Smooth muscle cell (in vitro differentiated cells): ENCODE data around the gene SORCS2. TPM values are rescaled to one million over a fixed set of nuclear protein-coding genes. Genes with fewer than 3 reads are reported as not detected.

ENCODE experiments used
- DNase-seq: peaks from one replicate; lab custom pipeline; 2025; ENCODE audit not compliant: unreplicated experiment; lab: John Stamatoyannopoulos, UW
- H2AFZ ChIP-seq: fragments of 200-600 bp; sonication (generic); 2 replicates; pipeline ENCODE4 v1.6.0; 2016; ENCODE audit warnings: antibody characterized with exemption, low read depth, mild to moderate bottlenecking
- H3F3A ChIP-seq: fragments of 200-600 bp; sonication (generic); 2 replicates; pipeline ENCODE4 v1.6.0; 2017; ENCODE audit warnings: antibody characterized with exemption, low read depth
- H3K27ac ChIP-seq: fragments of 200-600 bp; sonication (generic); 2 replicates; pipeline ENCODE4 v1.5.1; 2016; ENCODE audit warnings: low read depth, mild to moderate bottlenecking
- H3K27me3 ChIP-seq: fragments of 200-600 bp; sonication (generic); 2 replicates; pipeline ENCODE4 v1.6.1; 2016; ENCODE audit warnings: low read depth, mild to moderate bottlenecking
- H3K36me3 ChIP-seq: fragments of 200-600 bp; sonication (generic); 2 replicates; pipeline ENCODE4 v1.5.1; 2016; ENCODE audit warnings: low read depth
- H3K4me1 ChIP-seq: fragments of 200-600 bp; sonication (generic); 2 replicates; pipeline ENCODE4 v1.5.1; 2016; ENCODE audit warnings: low read depth
- H3K4me2 ChIP-seq: fragments of 200-600 bp; sonication (generic); 2 replicates; pipeline ENCODE4 v1.6.0; 2016; ENCODE audit warnings: mild to moderate bottlenecking
- H3K4me3 ChIP-seq: fragments of 200-600 bp; sonication (generic); 2 replicates; pipeline ENCODE4 v1.5.1; 2016; ENCODE audit warnings: mild to moderate bottlenecking
- H3K79me2 ChIP-seq: fragments of 200-600 bp; sonication (generic); 2 replicates; pipeline ENCODE4 v1.6.0; 2016; ENCODE audit warnings: low read depth, mild to moderate bottlenecking
- H3K9ac ChIP-seq: fragments of 200-600 bp; sonication (generic); 2 replicates; pipeline ENCODE4 v1.6.0; 2016; ENCODE audit warnings: low read depth
- H3K9me3 ChIP-seq: fragments of 200-600 bp; sonication (generic); replicated peaks from 2 replicates; pipeline ENCODE4 v1.5.1; 2016; ENCODE audit warnings: low read depth
- H4K20me1 ChIP-seq: fragments of 200-600 bp; sonication (generic); 2 replicates; pipeline ENCODE4 v1.6.0; 2016; ENCODE audit warnings: low read depth
- WGBS: methylation state at CpG from one replicate; pipeline ENCODE4 v1.1.7; 2016; ENCODE audit warnings: low lambda C conversion rate; 5-methylcytosine and 5-hydroxymethylcytosine counted together
- polyA plus RNA-seq: library from polyadenylated mRNA; unstranded; fragments of >200 nt; fragmentation: Nextera tagmentation; extraction: Ambion mirVana; gene quantifications from 2 replicates; pipeline ENCODE4 v1.2.1, GENCODE V29; 2016
- total RNA-seq: library from RNA; depleted of rRNA; stranded (reverse); fragments of >200 nt; gene quantifications from 2 replicates; pipeline ENCODE4 v1.2.3, GENCODE V29; 2014
- TF ChIP-seq, protein P1 (sequence below): fragments of 200-600 bp; sonication (generic); IDR thresholded peaks from 2 replicates; pipeline ENCODE4 v1.5.1; 2017; ENCODE audit warnings: borderline replicate concordance, mild to moderate bottlenecking, antibody characterized with exemption; ENCODE audit not compliant: insufficient read depth, poor library complexity, severe bottlenecking

SORCS2 gene
- total and polyA plus RNA-seq, 2 experiments from 2014 or later = 5.2 to 9.3 TPM

- no peaks in the 10 kb centered on the region for H3F3A ChIP-seq
- WGBS = 91% methylated on average over 7 of the region's 7 CpGs
- no peak for DNase-seq
These were observed 367.0 kb downstream of the SORCS2 start for GRCh38 chr4:7559316-7559715.

GRCh38 chr4:7559741-7560395 is 367.5 kb downstream of the SORCS2 start:
- DNase-seq = no peak
- H3K4me3 ChIP-seq = no peak overlapping the region
- no peak overlapping the region for H3K9ac ChIP-seq
- no peak overlapping the region for H2AFZ ChIP-seq
- no peaks in the 10 kb centered on the region for H3F3A ChIP-seq
- TF ChIP-seq, protein P1, sequence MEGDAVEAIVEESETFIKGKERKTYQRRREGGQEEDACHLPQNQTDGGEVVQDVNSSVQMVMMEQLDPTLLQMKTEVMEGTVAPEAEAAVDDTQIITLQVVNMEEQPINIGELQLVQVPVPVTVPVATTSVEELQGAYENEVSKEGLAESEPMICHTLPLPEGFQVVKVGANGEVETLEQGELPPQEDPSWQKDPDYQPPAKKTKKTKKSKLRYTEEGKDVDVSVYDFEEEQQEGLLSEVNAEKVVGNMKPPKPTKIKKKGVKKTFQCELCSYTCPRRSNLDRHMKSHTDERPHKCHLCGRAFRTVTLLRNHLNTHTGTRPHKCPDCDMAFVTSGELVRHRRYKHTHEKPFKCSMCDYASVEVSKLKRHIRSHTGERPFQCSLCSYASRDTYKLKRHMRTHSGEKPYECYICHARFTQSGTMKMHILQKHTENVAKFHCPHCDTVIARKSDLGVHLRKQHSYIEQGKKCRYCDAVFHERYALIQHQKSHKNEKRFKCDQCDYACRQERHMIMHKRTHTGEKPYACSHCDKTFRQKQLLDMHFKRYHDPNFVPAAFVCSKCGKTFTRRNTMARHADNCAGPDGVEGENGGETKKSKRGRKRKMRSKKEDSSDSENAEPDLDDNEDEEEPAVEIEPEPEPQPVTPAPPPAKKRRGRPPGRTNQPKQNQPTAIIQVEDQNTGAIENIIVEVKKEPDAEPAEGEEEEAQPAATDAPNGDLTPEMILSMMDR = no peak
- no peaks in the 10 kb centered on the region for H3K4me1 ChIP-seq
- WGBS = 91% methylated on average over 16 of the region's 16 CpGs
- H3K9me3 ChIP-seq = no peaks in the 10 kb centered on the region
- no peaks in the 10 kb centered on the region for H3K79me2 ChIP-seq
- H4K20me1 ChIP-seq = no peaks in the 10 kb centered on the region
- no peak overlapping the region for H3K27ac ChIP-seq
- H3K27me3 ChIP-seq = no peaks in the 10 kb centered on the region
- no peak overlapping the region for H3K4me2 ChIP-seq
- no peaks in the 10 kb centered on the region for H3K36me3 ChIP-seq

More at GRCh38 chr4:7559316-7559715, 367.0 kb downstream of the SORCS2 start:
- Histone ChIP-seq H3K9ac (no peak overlapping the region), H3K27ac (no peak overlapping the region), H4K20me1 (no peaks in the 10 kb centered on the region), H3K4me1 (no peaks in the 10 kb centered on the region), H2AFZ (no peak overlapping the region), H3K9me3 (no peaks in the 10 kb centered on the region), H3K79me2 (no peaks in the 10 kb centered on the region), H3K4me3 (no peak overlapping the region), H3K4me2 (no peak overlapping the region), H3K27me3 (no peaks in the 10 kb centered on the region), H3K36me3 (no peaks in the 10 kb centered on the region)
- TF ChIP-seq, protein P1 = no peak

- Histone ChIP-seq H4K20me1 (no peaks in the 10 kb centered on the region), H2AFZ (no peak overlapping the region), H3K9ac (no peak overlapping the region), H3K27me3 (no peaks in the 10 kb centered on the region), H3K4me2 (no peak overlapping the region), H3F3A (no peaks in the 10 kb centered on the region), H3K9me3 (no peaks in the 10 kb centered on the region), H3K79me2 (no peaks in the 10 kb centered on the region), H3K36me3 (no peaks in the 10 kb centered on the region), H3K27ac (no peak overlapping the region), H3K4me3 (no peak overlapping the region), H3K4me1 (no peaks in the 10 kb centered on the region)
- TF ChIP-seq, protein P1 = no peak
- no peak for DNase-seq
- 79% methylated on average over 2 of the region's 2 CpGs for WGBS
These were observed 369.2 kb downstream of the SORCS2 start for GRCh38 chr4:7561557-7561956.

DNA sequence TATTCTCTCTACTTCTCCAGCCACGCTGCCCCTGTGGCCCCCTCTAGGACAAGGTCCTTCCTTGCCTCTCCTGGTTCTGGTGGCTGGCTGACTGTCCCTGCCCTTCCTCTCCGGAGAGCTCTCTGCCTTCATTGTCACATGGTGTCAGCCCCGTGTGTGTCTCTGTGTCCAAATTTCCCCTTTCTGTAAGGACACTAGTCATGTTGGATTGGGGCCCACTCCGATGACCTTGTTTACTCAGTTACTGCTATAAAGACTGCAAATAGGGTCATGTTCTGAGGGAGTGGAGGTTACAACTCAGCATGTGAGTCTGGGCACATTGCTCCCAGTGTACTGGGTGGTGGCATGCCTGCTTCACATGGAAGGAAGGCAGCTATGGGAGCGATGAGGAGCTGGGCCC is 371.9 kb downstream of the SORCS2 start:
- Histone ChIP-seq H3K36me3 (no peaks in the 10 kb centered on the region), H3K4me3 (no peak overlapping the region), H4K20me1 (no peaks in the 10 kb centered on the region), H3K27me3 (no peaks in the 10 kb centered on the region), H2AFZ (no peak overlapping the region), H3F3A (no peaks in the 10 kb centered on the region), H3K79me2 (no peaks in the 10 kb centered on the region), H3K27ac (no peak overlapping the region), H3K9me3 (no peaks in the 10 kb centered on the region), H3K4me1 (no peaks in the 10 kb centered on the region), H3K9ac (no peak overlapping the region), H3K4me2 (no peak overlapping the region)
- DNase-seq = no peak
- 87% methylated on average over 5 of the region's 5 CpGs for WGBS
- TF ChIP-seq, protein P1 = no peak
